KOPT-K1 (cell line): Measurements from ENCODE around the gene KLF11.

Experiments used
- H3K27ac ChIP-seq: fragments of 200-600 bp; sonication (generic); 2 replicates; pipeline ENCODE4 v1.5.1; 2016; ENCODE audit warnings: antibody characterized with exemption, mild to moderate bottlenecking, low read depth, low read length; ENCODE audit not compliant: poor library complexity, severe bottlenecking
- H3K36me3 ChIP-seq: fragments of 200-600 bp; sonication (generic); 2 replicates; pipeline ENCODE4 v1.5.1; 2017; ENCODE audit warnings: antibody characterized with exemption, mild to moderate bottlenecking, low read length, moderate library complexity; ENCODE audit not compliant: insufficient read depth
- H3K9me3 ChIP-seq: fragments of 200-600 bp; sonication (generic); 2 replicates; pipeline ENCODE4 v1.5.1; 2017; ENCODE audit warnings: antibody characterized with exemption, low read length, mild to moderate bottlenecking; ENCODE audit not compliant: insufficient read depth, poor library complexity, severe bottlenecking

KLF11 gene

GRCh38 chr2:10072656-10073480 lies 29.5 kb downstream of the KLF11 start:
- no peak overlapping the region for H3K27ac ChIP-seq

GRCh38 chr2:10073706-10074105 lies 30.4 kb downstream of the KLF11 start:
- H3K9me3 ChIP-seq: no peaks in the 10 kb centered on the region
- no peak overlapping the region for H3K27ac ChIP-seq
- H3K36me3 ChIP-seq: no peaks in the 10 kb centered on the region

More at GRCh38 chr2:10072656-10073480, 29.5 kb downstream of the KLF11 start:
- Histone ChIP-seq H3K9me3 (peaks cover 4% of the 10 kb centered on the region), H3K36me3 (no peaks in the 10 kb centered on the region)

GRCh38 chr2:10075101-10075500 lies 31.8 kb downstream of the KLF11 start:
- Histone ChIP-seq H3K27ac (no peak overlapping the region), H3K36me3 (no peaks in the 10 kb centered on the region), H3K9me3 (no peaks in the 10 kb centered on the region)

GRCh38 chr2:10075571-10076209 lies 32.3 kb downstream of the KLF11 start:
- Histone ChIP-seq H3K36me3 (no peaks in the 10 kb centered on the region), H3K27ac (no peak overlapping the region), H3K9me3 (no peaks in the 10 kb centered on the region)

- no peak overlapping the region for H3K27ac ChIP-seq
Measured at GRCh38 chr2:10076511-10076910, 33.2 kb downstream of the KLF11 start.

GRCh38 chr2:10076988-10077527 lies 33.7 kb downstream of the KLF11 start:
- Histone ChIP-seq H3K36me3 (no peaks in the 10 kb centered on the region), H3K9me3 (no peaks in the 10 kb centered on the region), H3K27ac (no peak overlapping the region)

More at GRCh38 chr2:10076511-10076910, 33.2 kb downstream of the KLF11 start:
- Histone ChIP-seq H3K9me3 (no peaks in the 10 kb centered on the region), H3K36me3 (no peaks in the 10 kb centered on the region)

- Histone ChIP-seq H3K27ac (no peak overlapping the region), H3K36me3 (no peaks in the 10 kb centered on the region), H3K9me3 (no peaks in the 10 kb centered on the region)
Measured at GRCh38 chr2:10078001-10078400, 34.7 kb downstream of the KLF11 start.

- Histone ChIP-seq H3K9me3 (no peaks in the 10 kb centered on the region), H3K27ac (no peak overlapping the region), H3K36me3 (no peaks in the 10 kb centered on the region)
Measured at GRCh38 chr2:10078704-10079265, 35.4 kb downstream of the KLF11 start.

GRCh38 chr2:10079266-10079869 lies 36.0 kb downstream of the KLF11 start:
- Histone ChIP-seq H3K36me3 (no peaks in the 10 kb centered on the region), H3K27ac (no peak overlapping the region)

GRCh38 chr2:10079870-10080535 lies 36.7 kb downstream of the KLF11 start, which contains the start of gene CYS1:
Gene CYS1, minus strand, starts transcription at chr2:10080411. Its CDS starts 188 bp downstream, at chr2:10080223.
- H3K9me3 ChIP-seq: no peaks in the 10 kb centered on the region
- H3K36me3 ChIP-seq: no peaks in the 10 kb centered on the region
- no peak within 1 kb of the TSS for H3K27ac ChIP-seq

More at GRCh38 chr2:10079266-10079869, 36.0 kb downstream of the KLF11 start:
- no peaks in the 10 kb centered on the region for H3K9me3 ChIP-seq

GRCh38 chr2:10080536-10081304 lies 37.4 kb downstream of the KLF11 start:
- H3K27ac ChIP-seq: no peak overlapping the region
- H3K9me3 ChIP-seq: no peaks in the 10 kb centered on the region

GRCh38 chr2:10083046-10083445 lies 39.7 kb downstream of the KLF11 start:
- Histone ChIP-seq H3K9me3 (no peaks in the 10 kb centered on the region), H3K27ac (no peak overlapping the region), H3K36me3 (no peaks in the 10 kb centered on the region)

More at GRCh38 chr2:10080536-10081304, 37.4 kb downstream of the KLF11 start:
- no peaks in the 10 kb centered on the region for H3K36me3 ChIP-seq

- Histone ChIP-seq H3K36me3 (no peaks in the 10 kb centered on the region), H3K27ac (no peak overlapping the region), H3K9me3 (no peaks in the 10 kb centered on the region)
Measured at GRCh38 chr2:10083692-10084211, 40.4 kb downstream of the KLF11 start.
